ENCODE data around the gene ANO4.

ANO4 gene

GRCh38 chr12:100963381-100963780 is 168.8 kb downstream of the ANO4 start:
- Histone ChIP-seq H3K4me1 (ENCODE audit: low read length) (no peaks in the 10 kb centered on the region), H2AFZ (ENCODE audit: low read length) (no peak overlapping the region), H3K27me3 (replicated peaks; ENCODE audit: insufficient read depth, low read length) (no peaks in the 10 kb centered on the region), H3K36me3 (replicated peaks; ENCODE audit: insufficient read depth, low read length) (no peaks in the 10 kb centered on the region), H3F3A (ENCODE audit: insufficient read depth, low read length) (no peaks in the 10 kb centered on the region), H3K27ac (ENCODE audit: low read length) (no peak overlapping the region), H4K20me1 (ENCODE audit: insufficient read depth, low read length) (no peaks in the 10 kb centered on the region), H3K9me3 (replicated peaks; ENCODE audit: insufficient read depth, low read length) (no peaks in the 10 kb centered on the region), H3K9me2 (replicated peaks; ENCODE audit: insufficient read depth, low read length) (no peaks in the 10 kb centered on the region), H3K79me2 (ENCODE audit: low read length) (no peaks in the 10 kb centered on the region), H3K4me2 (ENCODE audit: low read depth, low read length) (no peak overlapping the region), H3K4me3 (ENCODE audit: low read length) (no peak overlapping the region), H3K9ac (ENCODE audit: low read length) (no peak overlapping the region)
- DNase-seq = no peak
- no peak for TF ChIP-seq CTCF (IDR thresholded peaks at IDR 0.05; ENCODE audit: low read length)
- TF ChIP-seq EZH2 (optimal IDR thresholded peaks at IDR 0.05; ENCODE audit: low read depth, low read length) = no peak
- no peak for TF ChIP-seq EZH2phosphoT487 (IDR thresholded peaks at IDR 0.05; ENCODE audit: low read length)

GRCh38 chr12:100964028-100964427 is 169.5 kb downstream of the ANO4 start:
- DNase-seq = no peak

GRCh38 chr12:100967189-100967588 is 172.6 kb downstream of the ANO4 start:
- TF ChIP-seq EZH2 (optimal IDR thresholded peaks at IDR 0.05; ENCODE audit: low read depth, low read length) (no peak), EZH2phosphoT487 (IDR thresholded peaks at IDR 0.05; ENCODE audit: low read length) (no peak), CTCF (IDR thresholded peaks at IDR 0.05; ENCODE audit: low read length) (no peak)
- no peak for DNase-seq
- H3K4me1 ChIP-seq (ENCODE audit: low read length) = no peaks in the 10 kb centered on the region
- no peaks in the 10 kb centered on the region for H3F3A ChIP-seq (ENCODE audit: insufficient read depth, low read length)
- no peak overlapping the region for H2AFZ ChIP-seq (ENCODE audit: low read length)
- no peak overlapping the region for H3K4me2 ChIP-seq (ENCODE audit: low read depth, low read length)
- H3K27me3 ChIP-seq (replicated peaks; ENCODE audit: insufficient read depth, low read length) = no peaks in the 10 kb centered on the region
- no peaks in the 10 kb centered on the region for H3K9me2 ChIP-seq (replicated peaks; ENCODE audit: insufficient read depth, low read length)
- no peaks in the 10 kb centered on the region for H4K20me1 ChIP-seq (ENCODE audit: insufficient read depth, low read length)
- no peak overlapping the region for H3K9ac ChIP-seq (ENCODE audit: low read length)
- no peak overlapping the region for H3K27ac ChIP-seq (ENCODE audit: low read length)
- no peaks in the 10 kb centered on the region for H3K79me2 ChIP-seq (ENCODE audit: low read length)
- no peaks in the 10 kb centered on the region for H3K36me3 ChIP-seq (replicated peaks; ENCODE audit: insufficient read depth, low read length)
- H3K9me3 ChIP-seq (replicated peaks; ENCODE audit: insufficient read depth, low read length) = no peaks in the 10 kb centered on the region
- no peak overlapping the region for H3K4me3 ChIP-seq (ENCODE audit: low read length)

More at GRCh38 chr12:100964028-100964427, 169.5 kb downstream of the ANO4 start:
- no peak overlapping the region for H3K9ac ChIP-seq (ENCODE audit: low read length)
- H3F3A ChIP-seq (ENCODE audit: insufficient read depth, low read length) = no peaks in the 10 kb centered on the region
- no peak overlapping the region for H2AFZ ChIP-seq (ENCODE audit: low read length)
- no peak overlapping the region for H3K4me2 ChIP-seq (ENCODE audit: low read depth, low read length)
- no peaks in the 10 kb centered on the region for H3K9me2 ChIP-seq (replicated peaks; ENCODE audit: insufficient read depth, low read length)
- TF ChIP-seq CTCF (IDR thresholded peaks at IDR 0.05; ENCODE audit: low read length) (no peak), EZH2phosphoT487 (IDR thresholded peaks at IDR 0.05; ENCODE audit: low read length) (no peak), EZH2 (optimal IDR thresholded peaks at IDR 0.05; ENCODE audit: low read depth, low read length) (no peak)
- no peaks in the 10 kb centered on the region for H3K36me3 ChIP-seq (replicated peaks; ENCODE audit: insufficient read depth, low read length)
- H3K79me2 ChIP-seq (ENCODE audit: low read length) = no peaks in the 10 kb centered on the region
- no peaks in the 10 kb centered on the region for H3K27me3 ChIP-seq (replicated peaks; ENCODE audit: insufficient read depth, low read length)
- no peak overlapping the region for H3K27ac ChIP-seq (ENCODE audit: low read length)
- H3K4me3 ChIP-seq (ENCODE audit: low read length) = no peak overlapping the region
- H3K4me1 ChIP-seq (ENCODE audit: low read length) = no peaks in the 10 kb centered on the region
- no peaks in the 10 kb centered on the region for H3K9me3 ChIP-seq (replicated peaks; ENCODE audit: insufficient read depth, low read length)
- no peaks in the 10 kb centered on the region for H4K20me1 ChIP-seq (ENCODE audit: insufficient read depth, low read length)
